BLaER1 (cell line): ENCODE measurements around the gene RBFOX2.
"Not testable (repeated sequence)": the region's sequence is repeated elsewhere in the genome, so short reads cannot be mapped to it uniquely, and the experiment has no call there.

Source experiments
- H3K27ac ChIP-seq: shearing (Covaris generic); formaldehyde crosslinking; 2 replicates; pipeline ENCODE4 v1.8.1; 2022
- H3K27me3 ChIP-seq: shearing (Covaris generic); formaldehyde crosslinking; 2 replicates; pipeline ENCODE4 v1.8.1; 2022
- H3K36me3 ChIP-seq: shearing (Covaris generic); formaldehyde crosslinking; 2 replicates; pipeline ENCODE4 v1.8.1; 2022
- H3K4me1 ChIP-seq: shearing (Covaris generic); formaldehyde crosslinking; 2 replicates; pipeline ENCODE4 v1.8.1; 2022
- H3K4me2 ChIP-seq: shearing (Covaris generic); formaldehyde crosslinking; 2 replicates; pipeline ENCODE4 v1.8.1; 2022
- H3K4me3 ChIP-seq: shearing (Covaris generic); formaldehyde crosslinking; 2 replicates; pipeline ENCODE4 v1.8.1; 2022
- H3K9ac ChIP-seq: shearing (Covaris generic); formaldehyde crosslinking; 2 replicates; pipeline ENCODE4 v1.8.1; 2022
- H3K9me3 ChIP-seq: shearing (Covaris generic); formaldehyde crosslinking; 2 replicates; pipeline ENCODE4 v1.8.1; 2022
- H4K20me1 ChIP-seq: shearing (Covaris generic); formaldehyde crosslinking; 2 replicates; pipeline ENCODE4 v1.8.1; 2022
- Cebpa-rat ChIP-seq: shearing (Covaris generic); IDR thresholded peaks from 2 replicates; pipeline ENCODE4 v1.8.1; 2022

RBFOX2 gene

GRCh38 chr22:36065462-36065774, 36.8 kb upstream of the RBFOX2 start:
- Histone ChIP-seq H3K36me3 (no peaks in the 10 kb centered on the region), H3K4me2 (peak overlapping the region; percentile 88), H3K9ac (peak overlapping the region; percentile 72), H3K9me3 (no peaks in the 10 kb centered on the region), H4K20me1 (no peaks in the 10 kb centered on the region), H3K4me1 (0 out of 2 replicates have a peak, but pooled peaks cover 7% of the 10 kb centered on the region), H3K27me3 (no peaks in the 10 kb centered on the region), H3K4me3 (peak overlapping the region; percentile 66), H3K27ac (peak overlapping the region; percentile 62; the same call in 1 of the 2 replicates)
- no peak for TF ChIP-seq Cebpa-rat

DNA sequence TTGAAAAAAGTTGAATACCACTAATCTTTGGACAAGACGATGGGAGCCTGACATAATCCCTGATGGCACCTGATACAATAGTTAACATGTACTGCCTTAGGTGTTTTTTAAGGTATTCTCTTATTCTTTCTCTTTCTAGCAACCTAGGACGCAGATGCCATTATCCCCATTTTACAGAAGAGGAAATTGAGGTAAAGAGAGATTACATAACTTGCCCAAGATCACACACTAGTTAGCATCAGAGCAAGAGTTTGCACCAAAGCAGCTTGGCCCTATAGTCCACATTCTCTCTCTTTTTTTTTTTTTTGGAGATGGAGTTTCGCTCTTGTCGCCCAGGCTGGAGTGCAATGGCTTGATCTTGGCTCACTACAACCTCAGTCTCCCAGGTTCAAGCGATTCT, 35.7 kb upstream of the RBFOX2 start:
- 0 out of 2 replicates have a peak, but pooled peaks cover 7% of the 10 kb centered on the region for H3K4me1 ChIP-seq
- H3K9me3 ChIP-seq: no peaks in the 10 kb centered on the region
- H3K4me2 ChIP-seq: no peak overlapping the region
- H3K27me3 ChIP-seq: no peaks in the 10 kb centered on the region
- no peak overlapping the region for H3K27ac ChIP-seq
- H3K4me3 ChIP-seq: no peak overlapping the region
- H3K36me3 ChIP-seq: no peaks in the 10 kb centered on the region
- no peaks in the 10 kb centered on the region for H4K20me1 ChIP-seq
- TF ChIP-seq Cebpa-rat: no peak
- H3K9ac ChIP-seq: no peak overlapping the region

DNA sequence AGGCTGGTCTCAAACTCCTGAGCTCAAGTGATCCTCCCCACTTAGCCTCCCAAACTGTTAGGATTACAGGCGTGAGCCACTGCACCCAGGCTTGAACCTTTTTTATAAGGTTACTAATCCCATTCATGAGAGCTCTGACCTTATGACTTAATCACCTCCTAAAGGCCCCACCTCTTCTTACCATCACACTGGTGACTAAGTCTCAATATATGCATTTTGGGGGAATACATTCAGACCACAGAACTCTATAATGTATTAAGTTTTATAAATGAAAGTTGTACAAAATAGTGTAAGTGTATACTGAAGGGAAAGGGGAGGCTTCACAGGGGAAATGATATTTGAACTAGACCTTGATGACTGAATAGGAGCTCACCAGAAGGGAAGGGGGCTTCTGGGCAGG, 28.4 kb upstream of the RBFOX2 start:
- no peak overlapping the region for H3K27ac ChIP-seq
- H3K36me3 ChIP-seq: no peaks in the 10 kb centered on the region
- H3K4me2 ChIP-seq: no peak overlapping the region
- H3K4me3 ChIP-seq: no peak overlapping the region
- no peak for TF ChIP-seq Cebpa-rat
- H3K27me3 ChIP-seq: no peaks in the 10 kb centered on the region
- no peaks in the 10 kb centered on the region for H4K20me1 ChIP-seq
- peaks cover 6% of the 10 kb centered on the region for H3K9me3 ChIP-seq
- H3K4me1 ChIP-seq: no peaks in the 10 kb centered on the region
- no peak overlapping the region for H3K9ac ChIP-seq

DNA sequence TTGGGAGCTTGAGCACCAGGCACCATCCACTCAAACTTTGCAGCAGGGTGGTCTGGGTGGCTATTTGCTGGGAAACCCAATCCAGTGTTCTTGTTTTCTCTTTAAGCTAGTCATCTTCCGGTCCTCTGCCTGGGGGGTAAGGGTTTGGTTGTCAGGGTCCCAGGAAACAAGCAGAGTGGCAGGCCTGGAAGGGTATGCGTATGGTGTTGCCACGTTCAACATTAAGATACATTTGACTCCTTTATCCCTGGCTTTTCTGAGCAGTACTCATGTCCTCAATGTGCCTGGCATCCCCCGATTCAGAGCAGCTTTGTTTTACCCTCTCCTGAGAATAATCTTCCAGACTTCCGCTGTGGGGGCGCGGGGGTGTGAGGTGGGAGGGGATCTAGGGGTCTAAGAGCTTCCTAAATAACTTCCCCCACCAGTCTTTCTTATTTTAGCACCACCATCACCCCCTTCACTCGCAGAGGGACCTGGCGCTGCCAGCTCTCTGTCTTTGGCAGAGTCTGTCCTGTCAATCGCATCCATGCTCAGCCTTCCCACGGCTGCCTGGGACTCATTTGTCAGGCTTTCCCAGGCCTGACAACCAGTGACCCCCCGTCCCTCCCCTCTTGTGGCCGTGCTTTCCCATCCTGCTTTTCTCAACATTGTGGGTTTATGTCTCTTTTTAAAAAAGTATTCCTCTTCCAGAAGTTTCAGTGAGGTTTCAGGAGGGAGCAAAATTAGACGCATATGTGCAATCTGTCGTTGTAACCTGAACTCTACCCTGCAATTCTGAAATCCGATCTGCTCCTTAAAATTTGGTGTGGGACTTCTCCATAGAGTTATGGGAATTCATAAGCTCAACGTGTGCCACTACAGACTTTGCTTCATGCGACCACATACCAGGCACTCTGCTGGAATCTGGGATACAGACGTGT, 27.0 kb upstream of the RBFOX2 start:
- no peak overlapping the region for H3K4me2 ChIP-seq
- peaks cover 6% of the 10 kb centered on the region for H3K9me3 ChIP-seq
- H3K36me3 ChIP-seq: no peaks in the 10 kb centered on the region
- no peak overlapping the region for H3K9ac ChIP-seq
- no peaks in the 10 kb centered on the region for H3K27me3 ChIP-seq
- H4K20me1 ChIP-seq: no peaks in the 10 kb centered on the region
- TF ChIP-seq Cebpa-rat: no peak
- no peaks in the 10 kb centered on the region for H3K4me1 ChIP-seq
- H3K4me3 ChIP-seq: no peak overlapping the region
- H3K27ac ChIP-seq: no peak overlapping the region

DNA sequence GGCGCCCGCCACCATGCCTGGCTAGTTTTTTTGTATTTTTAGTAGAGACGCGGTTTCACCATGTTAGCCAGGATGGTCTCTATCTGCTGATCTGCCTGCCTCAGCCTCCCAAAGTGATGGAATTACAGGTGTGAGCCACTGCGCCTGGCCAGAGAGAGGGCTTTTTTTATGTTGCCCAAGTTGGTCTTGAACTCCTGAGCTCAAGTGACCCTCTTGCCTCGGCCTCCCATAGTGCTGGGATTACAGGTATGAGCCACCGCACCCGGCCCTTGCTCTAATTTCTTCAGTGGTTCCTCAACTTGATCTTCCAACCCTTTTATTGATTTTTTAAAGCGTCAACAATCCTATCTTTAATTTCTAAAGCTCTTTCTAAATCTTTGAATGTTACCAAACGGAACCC, 25.8 kb upstream of the RBFOX2 start:
- H3K4me2 ChIP-seq, H3K4me3 ChIP-seq, H3K4me1 ChIP-seq, H3K9ac ChIP-seq, H3K9me3 ChIP-seq, H3K27ac ChIP-seq, H4K20me1 ChIP-seq, H3K36me3 ChIP-seq, H3K27me3 ChIP-seq: not testable (repeated sequence)

GRCh38 chr22:36053242-36054147, 24.9 kb upstream of the RBFOX2 start:
- H3K4me3 ChIP-seq: no peak overlapping the region
- no peak overlapping the region for H3K4me2 ChIP-seq
- H3K9me3 ChIP-seq: peaks cover 6% of the 10 kb centered on the region
- no peaks in the 10 kb centered on the region for H4K20me1 ChIP-seq
- H3K9ac ChIP-seq: no peak overlapping the region
- no peak overlapping the region for H3K27ac ChIP-seq
- TF ChIP-seq Cebpa-rat: no peak
- no peaks in the 10 kb centered on the region for H3K36me3 ChIP-seq
- no peaks in the 10 kb centered on the region for H3K27me3 ChIP-seq
- H3K4me1 ChIP-seq: no peaks in the 10 kb centered on the region

GRCh38 chr22:36052505-36052941, 23.9 kb upstream of the RBFOX2 start:
- Histone ChIP-seq H3K4me1 (no peaks in the 10 kb centered on the region), H3K27me3 (no peaks in the 10 kb centered on the region), H3K36me3 (no peaks in the 10 kb centered on the region), H4K20me1 (no peaks in the 10 kb centered on the region), H3K9ac (no peak overlapping the region), H3K4me2 (no peak overlapping the region), H3K9me3 (peaks cover 3% of the 10 kb centered on the region), H3K27ac (no peak overlapping the region), H3K4me3 (no peak overlapping the region)
- TF ChIP-seq Cebpa-rat: no peak

GRCh38 chr22:36049678-36049997, 21.0 kb upstream of the RBFOX2 start:
- no peak overlapping the region for H3K4me2 ChIP-seq
- no peak overlapping the region for H3K9ac ChIP-seq
- no peak for TF ChIP-seq Cebpa-rat
- no peak overlapping the region for H3K27ac ChIP-seq
- H3K9me3 ChIP-seq: no peaks in the 10 kb centered on the region
- H3K4me3 ChIP-seq: no peak overlapping the region
- H3K27me3 ChIP-seq: no peaks in the 10 kb centered on the region
- H3K36me3 ChIP-seq: no peaks in the 10 kb centered on the region
- H4K20me1 ChIP-seq: no peaks in the 10 kb centered on the region
- H3K4me1 ChIP-seq: no peaks in the 10 kb centered on the region

DNA sequence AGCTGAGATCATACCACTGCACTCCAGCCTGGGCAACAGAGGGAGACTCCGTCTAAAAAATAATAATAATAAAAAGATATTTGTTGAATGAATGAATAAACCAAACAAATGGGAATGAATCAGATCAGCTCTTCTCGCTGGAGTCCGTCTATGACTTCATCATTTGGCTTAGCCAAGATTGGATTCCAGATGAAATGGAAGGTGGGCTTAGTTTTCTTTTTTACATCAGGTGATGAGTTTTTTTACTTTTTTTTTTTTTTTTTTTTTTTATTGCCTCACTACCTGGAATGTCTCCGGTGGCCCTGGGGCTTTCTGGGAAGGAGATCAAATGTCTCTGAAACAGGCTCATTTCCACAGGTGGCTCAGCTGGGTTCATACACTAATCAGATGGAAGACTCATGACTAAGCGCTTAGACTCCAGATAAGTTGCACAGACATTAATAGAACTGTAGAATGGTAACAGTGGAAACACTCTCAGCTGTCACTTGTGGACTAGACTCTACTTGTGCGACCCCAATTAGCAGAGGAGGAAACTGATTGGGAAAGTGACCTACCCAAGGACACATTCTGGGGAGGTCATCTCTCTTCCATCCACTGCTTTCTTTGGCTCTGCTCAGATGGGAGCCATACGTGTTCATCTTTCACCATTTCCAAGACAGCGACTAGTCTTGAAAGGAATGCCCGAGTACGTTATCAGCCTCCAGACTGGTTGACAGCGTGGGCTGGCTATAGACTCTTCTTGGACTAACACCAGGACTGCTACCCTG, 20.5 kb upstream of the RBFOX2 start:
- H3K27me3 ChIP-seq: no peaks in the 10 kb centered on the region
- no peak for TF ChIP-seq Cebpa-rat
- no peak overlapping the region for H3K27ac ChIP-seq
- H3K9me3 ChIP-seq: no peaks in the 10 kb centered on the region
- no peaks in the 10 kb centered on the region for H4K20me1 ChIP-seq
- no peak overlapping the region for H3K4me2 ChIP-seq
- no peaks in the 10 kb centered on the region for H3K36me3 ChIP-seq
- H3K4me1 ChIP-seq: no peaks in the 10 kb centered on the region
- no peak overlapping the region for H3K9ac ChIP-seq
- H3K4me3 ChIP-seq: no peak overlapping the region

GRCh38 chr22:36044517-36044916, 15.9 kb upstream of the RBFOX2 start:
- H4K20me1 ChIP-seq, H3K27me3 ChIP-seq: not testable (repeated sequence)

More at GRCh38 chr22:36044517-36044916, 15.9 kb upstream of the RBFOX2 start:
- not testable (repeated sequence) for H3K4me2 ChIP-seq, H3K4me1 ChIP-seq, H3K9ac ChIP-seq, H3K36me3 ChIP-seq, H3K9me3 ChIP-seq, H3K4me3 ChIP-seq, H3K27ac ChIP-seq
